GM12878 (cell line): ENCODE results near the gene SBNO2. TPM values are rescaled to one million over a fixed set of nuclear protein-coding genes. Genes with fewer than 3 reads are reported as not detected.

ENCODE experiments used
- ATF7 ChIP-seq: fragments of 450-650 bp; IDR thresholded peaks from 2 replicates; pipeline ENCODE4 v1.6.1; 2016; ENCODE audit warnings: low read depth, mild to moderate bottlenecking
- BACH1 ChIP-seq: fragments of 450-650 bp; IDR thresholded peaks from 2 replicates; pipeline ENCODE4 v1.6.1; 2017; ENCODE audit warnings: mild to moderate bottlenecking, borderline replicate concordance
- BMI1 ChIP-seq: fragments of 450-650 bp; IDR thresholded peaks from 2 replicates; pipeline ENCODE4 v1.6.1; 2016; ENCODE audit warnings: mild to moderate bottlenecking, moderate library complexity, borderline replicate concordance
- CBX5 ChIP-seq: sonication (generic); IDR thresholded peaks from 2 replicates; pipeline ENCODE4 v1.6.1; 2016; ENCODE audit warnings: low read depth, moderate library complexity, mild to moderate bottlenecking, inconsistent platforms
- EED ChIP-seq: sonication (generic); IDR thresholded peaks from 2 replicates; pipeline ENCODE4 v1.6.1; 2016; ENCODE audit warnings: antibody characterized with exemption, low read depth
- MYC ChIP-seq: IDR thresholded peaks from 2 replicates; pipeline ENCODE4 v1.6.1; 2011; ENCODE audit warnings: mild to moderate bottlenecking, low read length, moderate library complexity, inconsistent platforms; ENCODE audit not compliant: insufficient read depth, insufficient replicate concordance, insufficient read length, severe bottlenecking
- PAX5 ChIP-seq: IDR thresholded peaks from 2 replicates; pipeline ENCODE4 v1.6.1; 2011; ENCODE audit warnings: low read depth, low read length, borderline replicate concordance
- RBBP5 ChIP-seq: fragments of 200-600 bp; sonication (generic); conservative IDR thresholded peaks from 2 replicates; pipeline ENCODE4 v1.6.1; 2016
- RELA ChIP-seq: fragments of 450-650 bp; IDR thresholded peaks from 2 replicates; pipeline ENCODE4 v1.8.0; 2014; ENCODE audit warnings: borderline replicate concordance; ENCODE audit not compliant: partially characterized antibody
- REST ChIP-seq: IDR thresholded peaks from 2 replicates; pipeline ENCODE4 v1.6.1; 2012; ENCODE audit warnings: mild to moderate bottlenecking, low read depth, low read length
- SREBF1 ChIP-seq: IDR thresholded peaks from 2 replicates; pipeline ENCODE4 v1.6.1; 2012; ENCODE audit warnings: mild to moderate bottlenecking, low read length
- STAT3 ChIP-seq: IDR thresholded peaks from 2 replicates; pipeline ENCODE4 v1.6.1; 2011; ENCODE audit warnings: low read depth, low read length, improper control_type of control experiment
- SUPT20H ChIP-seq: IDR thresholded peaks from 2 replicates; pipeline ENCODE4 v1.6.1; 2011; ENCODE audit warnings: low read depth, mild to moderate bottlenecking, low read length, moderate library complexity, borderline replicate concordance; ENCODE audit not compliant: control insufficient read depth
- SUZ12 ChIP-seq: fragments of 200-600 bp; sonication (generic); IDR thresholded peaks from one replicate; pipeline ENCODE4 v1.6.1; 2018; ENCODE audit warnings: antibody characterized with exemption, mild to moderate bottlenecking; ENCODE audit not compliant: unreplicated experiment
- TCF3 ChIP-seq: IDR thresholded peaks from 2 replicates; pipeline ENCODE4 v1.6.1; 2012; ENCODE audit warnings: low read depth, mild to moderate bottlenecking, low read length, borderline replicate concordance; ENCODE audit not compliant: insufficient read depth
- YBX1 ChIP-seq: fragments of 450-650 bp; IDR thresholded peaks from 2 replicates; pipeline ENCODE4 v1.6.1; 2016; ENCODE audit warnings: antibody characterized with exemption
- ZBTB4 ChIP-seq: fragments of 450-650 bp; formaldehyde crosslinking; IDR thresholded peaks from 2 replicates; pipeline ENCODE4 v1.4.0; 2022; ENCODE audit warnings: mild to moderate bottlenecking, moderate library complexity
- ZSCAN29 ChIP-seq: fragments of 450-650 bp; IDR thresholded peaks from 2 replicates; pipeline ENCODE4 v1.6.1; 2017; ENCODE audit warnings: mild to moderate bottlenecking, moderate library complexity
- polyA plus RNA-seq, 11 experiments: library from polyadenylated mRNA; depleted of rRNA in 4 of 11; unstranded in 6 of 11; stranded (reverse) in 5 of 11; fragments of >200 nt; fragmentation: Nextera tagmentation in 4 of 11; fragmentation: Illumina TruSeq in 1 of 11; extraction: Ambion mirVana in 4 of 11; extraction: Trizol in 1 of 11; gene quantifications; 1 replicate in 1 of 11; 2 replicates in 10 of 11; pipeline versions ENCODE4 v1.2.1 to v1.2.3, GENCODE V29; 2011 to 2016; ENCODE audit warnings: inconsistent platforms in 2 of 11, missing spikeins in 2 of 11, low read depth in 1 of 11
- total RNA-seq, 4 experiments: library from RNA; depleted of rRNA in 3 of 4; stranded (reverse); fragments of >200 nt in 3 of 4; fragmentation: Illumina TruSeq in 1 of 4; extraction: Trizol in 1 of 4; gene quantifications; 2 replicates each; pipeline versions ENCODE4 v1.2.1 to v1.2.3, GENCODE V29; 2013 to 2021
- TF ChIP-seq, protein P1 (sequence below): fragments of 450-650 bp; IDR thresholded peaks from 2 replicates; pipeline ENCODE4 v1.6.1; 2016; ENCODE audit warnings: mild to moderate bottlenecking
- TF ChIP-seq, protein P2 (sequence below): fragments of 450-650 bp; IDR thresholded peaks from 2 replicates; pipeline ENCODE4 v1.6.1; 2017; ENCODE audit warnings: mild to moderate bottlenecking

The SBNO2 gene
- total and polyA plus RNA-seq, 10 of the 15 experiments (the other 5 are each of a cell fraction or from before 2014, with no cell fraction given) = 0.08 to 44.6 (median 5.4) TPM

- no peak for TF ChIP-seq REST
- TF ChIP-seq SREBF1 = no peak
- no peak for TF ChIP-seq SUPT20H
- TF ChIP-seq RBBP5 = no peak
- TF ChIP-seq, protein P1, sequence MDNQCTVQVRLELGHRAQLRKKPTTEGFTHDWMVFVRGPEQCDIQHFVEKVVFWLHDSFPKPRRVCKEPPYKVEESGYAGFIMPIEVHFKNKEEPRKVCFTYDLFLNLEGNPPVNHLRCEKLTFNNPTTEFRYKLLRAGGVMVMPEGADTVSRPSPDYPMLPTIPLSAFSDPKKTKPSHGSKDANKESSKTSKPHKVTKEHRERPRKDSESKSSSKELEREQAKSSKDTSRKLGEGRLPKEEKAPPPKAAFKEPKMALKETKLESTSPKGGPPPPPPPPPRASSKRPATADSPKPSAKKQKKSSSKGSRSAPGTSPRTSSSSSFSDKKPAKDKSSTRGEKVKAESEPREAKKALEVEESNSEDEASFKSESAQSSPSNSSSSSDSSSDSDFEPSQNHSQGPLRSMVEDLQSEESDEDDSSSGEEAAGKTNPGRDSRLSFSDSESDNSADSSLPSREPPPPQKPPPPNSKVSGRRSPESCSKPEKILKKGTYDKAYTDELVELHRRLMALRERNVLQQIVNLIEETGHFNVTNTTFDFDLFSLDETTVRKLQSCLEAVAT = no peak
- no peak for TF ChIP-seq STAT3
- TF ChIP-seq, protein P2, sequence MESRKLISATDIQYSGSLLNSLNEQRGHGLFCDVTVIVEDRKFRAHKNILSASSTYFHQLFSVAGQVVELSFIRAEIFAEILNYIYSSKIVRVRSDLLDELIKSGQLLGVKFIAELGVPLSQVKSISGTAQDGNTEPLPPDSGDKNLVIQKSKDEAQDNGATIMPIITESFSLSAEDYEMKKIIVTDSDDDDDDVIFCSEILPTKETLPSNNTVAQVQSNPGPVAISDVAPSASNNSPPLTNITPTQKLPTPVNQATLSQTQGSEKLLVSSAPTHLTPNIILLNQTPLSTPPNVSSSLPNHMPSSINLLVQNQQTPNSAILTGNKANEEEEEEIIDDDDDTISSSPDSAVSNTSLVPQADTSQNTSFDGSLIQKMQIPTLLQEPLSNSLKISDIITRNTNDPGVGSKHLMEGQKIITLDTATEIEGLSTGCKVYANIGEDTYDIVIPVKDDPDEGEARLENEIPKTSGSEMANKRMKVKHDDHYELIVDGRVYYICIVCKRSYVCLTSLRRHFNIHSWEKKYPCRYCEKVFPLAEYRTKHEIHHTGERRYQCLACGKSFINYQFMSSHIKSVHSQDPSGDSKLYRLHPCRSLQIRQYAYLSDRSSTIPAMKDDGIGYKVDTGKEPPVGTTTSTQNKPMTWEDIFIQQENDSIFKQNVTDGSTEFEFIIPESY = no peak
- no peak for TF ChIP-seq BACH1
- TF ChIP-seq MYC = no peak
- TF ChIP-seq CBX5 = no peak
- TF ChIP-seq ZBTB4 = no peak
- TF ChIP-seq TCF3 = no peak
- no peak for TF ChIP-seq EED
- no peak for TF ChIP-seq PAX5
- TF ChIP-seq ZSCAN29 = no peak
- no peak for TF ChIP-seq SUZ12
- no peak for TF ChIP-seq ATF7
- TF ChIP-seq YBX1 = no peak
- TF ChIP-seq BMI1 = no peak
- peak; percentile 36 for TF ChIP-seq RELA
Measured at GRCh38 chr19:1067341-1067957, 106.6 kb downstream of the SBNO2 start (continued).
